Muscle layer of colon (tissue), 2 donors: ENCODE results near the gene PCSK6.

Source experiments
- H3K27ac ChIP-seq: one replicate; pipeline ENCODE4 v1.7.0; 2013; ENCODE audit warnings: low read depth, mild to moderate bottlenecking, low read length, moderate library complexity
- H3K27me3 ChIP-seq, 2 donors: one replicate each; pipeline ENCODE4 v1.7.0; 2013; ENCODE audit warnings: low read length in 2 of 2, mild to moderate bottlenecking in 2 of 2; ENCODE audit not compliant: insufficient read depth in 2 of 2, control insufficient read depth in 1 of 2
- H3K36me3 ChIP-seq: one replicate; pipeline ENCODE4 v1.7.0; 2013; ENCODE audit warnings: mild to moderate bottlenecking, low read length; ENCODE audit not compliant: insufficient read depth
- H3K4me1 ChIP-seq: one replicate; pipeline ENCODE4 v1.7.0; 2013; ENCODE audit warnings: mild to moderate bottlenecking, low read length; ENCODE audit not compliant: insufficient read depth
- H3K4me3 ChIP-seq, 2 donors: one replicate each; pipeline ENCODE4 v1.7.0; 2013; ENCODE audit warnings: low read length in 2 of 2, low read depth in 1 of 2, mild to moderate bottlenecking in 1 of 2, moderate library complexity in 1 of 2
- H3K9ac ChIP-seq: one replicate; pipeline ENCODE4 v1.7.0; 2013; ENCODE audit warnings: low read length
- H3K9me3 ChIP-seq: one replicate; pipeline ENCODE4 v1.7.0; 2013; ENCODE audit warnings: mild to moderate bottlenecking, low read length
- donor health status: abdominal sarcoma.
- donor health status: Adenocarcinoma of cecum.

Gene PCSK6

GRCh38 chr15:101531170-101531569 is 41.7 kb upstream of the PCSK6 start:
- Histone ChIP-seq H3K9ac (no peak overlapping the region), H3K36me3 (no peaks in the 10 kb centered on the region), H3K4me3 (no peak overlapping the region), H3K4me1 (peaks cover 23% of the 10 kb centered on the region), H3K27ac (no peak overlapping the region), H3K9me3 (no peaks in the 10 kb centered on the region), H3K27me3 (peaks cover 0 to 4% of the 10 kb centered on the region in 2 donors)

GRCh38 chr15:101530224-101530958 is 40.9 kb upstream of the PCSK6 start:
- Histone ChIP-seq H3K27me3 (peaks cover 0 to 4% of the 10 kb centered on the region in 2 donors), H3K4me3 (no peak overlapping the region), H3K27ac (no peak overlapping the region), H3K4me1 (peaks cover 23% of the 10 kb centered on the region), H3K9me3 (no peaks in the 10 kb centered on the region), H3K36me3 (no peaks in the 10 kb centered on the region), H3K9ac (no peak overlapping the region)

DNA sequence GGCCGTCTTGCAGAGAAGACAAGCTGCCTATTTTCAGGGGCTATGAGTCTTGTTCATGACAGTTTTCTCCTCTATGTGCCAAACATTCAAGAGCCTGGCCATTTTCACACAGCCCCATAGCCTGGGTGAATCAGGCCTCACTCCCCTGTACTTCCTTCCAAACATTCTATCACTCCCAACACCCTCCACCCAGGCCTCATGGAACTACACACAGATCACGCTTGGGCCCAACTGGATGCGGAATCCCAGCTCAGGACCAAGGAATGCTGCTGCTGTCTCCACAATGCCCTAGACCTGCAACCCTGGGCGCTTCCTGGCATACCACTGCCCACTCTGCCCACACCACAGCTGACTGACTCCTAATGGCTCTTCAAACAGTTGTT is 39.4 kb upstream of the PCSK6 start:
- Histone ChIP-seq H3K27ac (no peak overlapping the region), H3K27me3 (peaks cover 0 to 4% of the 10 kb centered on the region in 2 donors), H3K4me1 (peaks cover 23% of the 10 kb centered on the region), H3K9me3 (no peaks in the 10 kb centered on the region), H3K9ac (no peak overlapping the region), H3K4me3 (no peak overlapping the region), H3K36me3 (no peaks in the 10 kb centered on the region)

GRCh38 chr15:101528108-101528916 is 38.8 kb upstream of the PCSK6 start:
- Histone ChIP-seq H3K27ac (peak overlapping the region; percentile 55), H3K4me1 (peaks cover 23% of the 10 kb centered on the region), H3K4me3 (no peak overlapping the region), H3K36me3 (no peaks in the 10 kb centered on the region), H3K9me3 (no peaks in the 10 kb centered on the region), H3K27me3 (peaks cover 0 to 4% of the 10 kb centered on the region in 2 donors), H3K9ac (no peak overlapping the region)

DNA sequence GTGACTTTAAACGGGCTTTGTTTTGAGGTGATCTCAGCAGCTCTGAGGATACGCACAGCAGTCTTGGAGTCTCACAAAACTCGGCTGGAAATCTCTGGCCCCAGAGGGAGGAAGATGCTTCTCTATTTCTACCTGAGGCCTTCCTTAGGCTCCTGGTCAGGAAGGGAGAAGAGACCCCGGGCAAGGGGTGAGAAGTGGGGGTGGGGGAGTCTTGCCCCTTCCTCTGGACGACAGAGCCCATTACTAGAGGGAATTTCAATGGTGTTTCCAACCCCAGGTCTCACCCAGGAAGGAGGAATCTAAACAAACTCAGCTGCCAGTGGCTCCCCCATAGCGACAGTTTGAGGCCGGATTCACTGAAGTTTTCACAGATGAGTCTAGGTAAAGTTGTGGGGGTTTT is 37.4 kb upstream of the PCSK6 start:
- Histone ChIP-seq H3K4me3 (no peak overlapping the region), H3K4me1 (peaks cover 23% of the 10 kb centered on the region), H3K27ac (no peak overlapping the region)

GRCh38 chr15:101526442-101526841 is 36.9 kb upstream of the PCSK6 start:
- Histone ChIP-seq H3K9me3 (no peaks in the 10 kb centered on the region), H3K36me3 (no peaks in the 10 kb centered on the region), H3K4me1 (peaks cover 23% of the 10 kb centered on the region), H3K9ac (no peak overlapping the region), H3K27me3 (no peaks in the 10 kb centered on the region), H3K4me3 (no peak overlapping the region), H3K27ac (no peak overlapping the region)

More for the DNA sequence above, 37.4 kb upstream of the PCSK6 start:
- Histone ChIP-seq H3K9ac (no peak overlapping the region), H3K36me3 (no peaks in the 10 kb centered on the region), H3K9me3 (no peaks in the 10 kb centered on the region), H3K27me3 (no peaks in the 10 kb centered on the region)

DNA sequence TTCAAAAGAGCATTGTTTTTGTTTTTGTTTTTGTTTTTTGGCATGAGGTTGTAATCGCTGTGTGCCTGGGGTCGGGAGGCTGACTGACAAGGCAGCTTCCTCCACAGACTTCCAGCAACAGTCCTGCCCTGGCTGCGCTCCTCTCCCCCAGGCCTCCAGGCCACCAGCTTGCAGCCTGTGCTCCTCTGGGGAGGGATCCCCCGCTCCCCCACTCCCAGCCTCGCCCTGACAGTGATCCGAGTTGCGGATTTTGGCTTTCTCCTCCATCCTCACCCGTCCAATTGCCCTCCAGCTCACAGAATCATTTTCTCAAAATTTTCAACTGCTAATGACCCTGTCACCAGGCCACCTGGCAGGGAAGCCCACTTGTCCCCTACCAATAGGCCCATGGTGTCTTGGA is 36.5 kb upstream of the PCSK6 start:
- Histone ChIP-seq H3K9me3 (no peaks in the 10 kb centered on the region), H3K9ac (no peak overlapping the region), H3K4me3 (no peak overlapping the region), H3K4me1 (peaks cover 23% of the 10 kb centered on the region), H3K27ac (no peak overlapping the region), H3K36me3 (no peaks in the 10 kb centered on the region), H3K27me3 (peaks cover 0 to 2% of the 10 kb centered on the region in 2 donors)

DNA sequence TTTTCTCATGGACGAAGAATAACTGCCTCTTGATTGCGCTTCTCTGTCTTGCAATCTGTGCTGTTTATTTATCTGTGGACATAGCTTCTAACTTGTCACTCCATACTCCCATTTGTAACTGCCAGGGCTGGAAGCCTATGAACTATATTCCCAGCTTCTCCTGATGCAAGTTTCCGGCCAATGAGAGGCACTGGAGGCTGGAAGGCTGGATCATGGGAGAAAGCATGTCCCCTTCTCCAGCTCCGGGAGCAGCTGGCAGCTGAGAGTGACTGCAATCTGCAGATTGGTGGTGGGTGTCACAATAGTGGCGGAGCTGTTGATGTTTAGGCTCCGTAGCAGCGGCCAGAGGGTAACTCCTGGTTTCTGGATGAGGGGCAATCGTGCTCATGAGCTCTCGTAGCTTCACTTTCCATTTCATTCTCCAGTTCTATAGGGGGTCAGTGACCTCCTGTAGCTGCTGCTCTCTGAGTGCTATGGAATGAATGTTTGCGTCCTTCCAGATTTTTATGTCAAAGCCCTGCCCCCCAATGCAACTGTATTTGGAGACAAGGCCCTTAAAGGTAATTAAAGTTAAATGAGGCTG is 35.7 kb upstream of the PCSK6 start:
- H3K4me3 ChIP-seq = no peak overlapping the region
- H3K4me1 ChIP-seq = peaks cover 23% of the 10 kb centered on the region

DNA sequence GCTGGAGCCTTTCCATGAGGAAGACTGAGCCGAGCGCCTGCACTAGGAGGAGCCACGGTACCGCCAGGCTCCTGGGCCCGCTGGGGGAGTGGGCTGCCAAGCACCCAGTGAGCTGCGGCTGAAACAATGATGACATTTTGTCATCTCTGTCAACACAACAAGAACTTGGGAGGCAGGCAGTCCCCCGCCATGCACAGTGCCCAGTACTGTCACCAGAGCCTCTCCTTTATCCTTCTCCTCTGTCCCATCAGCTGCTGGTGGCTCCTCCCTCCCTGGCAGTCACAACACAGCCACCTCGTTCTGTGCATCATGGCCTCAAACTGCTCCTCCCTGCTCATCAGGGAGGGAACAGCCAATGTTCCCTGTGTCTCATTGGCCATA is 34.0 kb upstream of the PCSK6 start:
- Histone ChIP-seq H3K9me3 (no peaks in the 10 kb centered on the region), H3K27ac (no peak overlapping the region), H3K4me1 (peaks cover 14% of the 10 kb centered on the region), H3K27me3 (peaks cover 0 to 4% of the 10 kb centered on the region in 2 donors), H3K4me3 (no peak overlapping the region), H3K36me3 (no peaks in the 10 kb centered on the region), H3K9ac (no peak overlapping the region)

More for the DNA sequence above, 35.7 kb upstream of the PCSK6 start:
- Histone ChIP-seq H3K27me3 (peaks cover 0 to 4% of the 10 kb centered on the region in 2 donors), H3K27ac (no peak overlapping the region), H3K9me3 (no peaks in the 10 kb centered on the region), H3K36me3 (no peaks in the 10 kb centered on the region), H3K9ac (no peak overlapping the region)

DNA sequence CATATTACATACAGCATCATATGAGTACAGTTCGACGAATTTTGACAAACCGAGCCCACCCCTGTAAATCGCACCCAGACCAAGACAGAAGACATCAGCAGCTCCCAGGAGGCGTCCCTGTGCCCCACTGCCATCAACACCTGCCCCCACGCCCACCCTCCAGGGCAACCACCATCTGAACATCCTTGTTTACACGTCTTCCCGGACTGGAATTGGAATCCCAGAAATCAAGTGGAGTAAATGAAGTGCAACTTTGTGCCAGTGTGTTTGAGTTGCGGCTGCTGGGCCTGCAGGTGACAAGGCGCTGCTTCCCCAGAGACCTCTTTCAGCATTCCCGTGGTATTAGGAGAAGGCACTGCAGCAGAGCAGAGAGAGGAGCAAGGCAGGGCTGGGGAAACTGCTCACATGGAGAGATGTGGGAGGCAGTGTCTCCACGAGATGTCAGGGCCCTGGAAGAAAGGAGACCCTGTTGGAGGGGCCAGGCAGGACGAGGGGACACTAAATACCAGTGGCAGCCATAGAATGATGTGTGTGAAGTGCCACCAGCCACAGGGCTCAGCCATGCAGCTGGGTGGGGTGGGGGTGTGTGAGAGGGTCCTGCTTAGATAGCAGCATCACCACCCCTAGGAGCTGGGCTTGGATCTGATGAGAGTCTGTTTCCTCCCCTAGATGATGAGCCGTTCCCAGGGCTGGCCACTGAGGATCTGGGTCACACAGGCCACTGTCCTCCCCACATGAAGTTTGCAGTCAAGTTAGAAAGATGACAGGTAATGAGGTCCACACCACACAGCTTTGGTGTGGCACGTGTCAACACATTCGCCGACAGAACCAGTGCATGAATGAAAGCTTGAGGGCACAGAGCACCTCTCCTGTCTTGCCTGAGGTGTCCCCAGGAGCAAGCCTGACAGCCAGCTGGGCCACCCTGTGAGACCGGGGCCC is 33.4 kb upstream of the PCSK6 start:
- no peak overlapping the region for H3K9ac ChIP-seq

DNA sequence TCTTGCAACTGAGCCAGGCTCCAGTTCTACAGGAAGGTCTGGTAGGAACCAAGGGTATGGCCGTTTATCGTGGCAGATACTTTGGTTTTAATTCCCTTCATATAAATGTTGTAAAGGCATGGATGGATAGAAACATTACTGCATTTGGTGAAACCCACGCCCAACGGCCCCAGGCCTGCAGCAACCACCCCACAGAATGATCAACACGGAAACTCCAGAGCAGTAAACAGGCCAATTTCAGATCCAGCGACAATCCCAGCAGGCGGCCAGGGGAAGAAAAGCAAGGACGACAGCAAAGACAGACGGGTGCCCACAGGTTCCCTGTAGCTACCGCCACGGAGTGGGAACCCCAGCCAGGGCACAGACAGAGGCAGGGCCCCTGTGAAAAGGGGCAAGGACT is 32.6 kb upstream of the PCSK6 start:
- Histone ChIP-seq H3K9ac (no peak overlapping the region), H3K27me3 (peaks cover 0 to 4% of the 10 kb centered on the region in 2 donors), H3K36me3 (no peaks in the 10 kb centered on the region), H3K9me3 (no peaks in the 10 kb centered on the region), H3K4me3 (no peak overlapping the region), H3K27ac (no peak overlapping the region), H3K4me1 (no peaks in the 10 kb centered on the region)

More for the DNA sequence above, 33.4 kb upstream of the PCSK6 start:
- Histone ChIP-seq H3K4me1 (peaks cover 7% of the 10 kb centered on the region), H3K4me3 (no peak overlapping the region), H3K27me3 (peaks cover 0 to 4% of the 10 kb centered on the region in 2 donors), H3K36me3 (no peaks in the 10 kb centered on the region), H3K27ac (no peak overlapping the region), H3K9me3 (no peaks in the 10 kb centered on the region)
